HG02938 (cell line): ENCODE results near the gene DNPEP.
"Not testable (repeated sequence)": the region's sequence is repeated elsewhere in the genome, so short reads cannot be mapped to it uniquely, and the experiment has no call there.

Source experiments
- ATAC-seq: cut with Tn5 transposase; IDR thresholded peaks from one replicate; pipeline ENCODE4 v1.9.1; 2021; ENCODE audit warnings: mild to moderate bottlenecking, moderate library complexity; ENCODE audit not compliant: unreplicated experiment

DNPEP gene

GRCh38 chr2:219419331-219420197 is 31.9 kb upstream of the DNPEP start:
- no peak for ATAC-seq

DNA sequence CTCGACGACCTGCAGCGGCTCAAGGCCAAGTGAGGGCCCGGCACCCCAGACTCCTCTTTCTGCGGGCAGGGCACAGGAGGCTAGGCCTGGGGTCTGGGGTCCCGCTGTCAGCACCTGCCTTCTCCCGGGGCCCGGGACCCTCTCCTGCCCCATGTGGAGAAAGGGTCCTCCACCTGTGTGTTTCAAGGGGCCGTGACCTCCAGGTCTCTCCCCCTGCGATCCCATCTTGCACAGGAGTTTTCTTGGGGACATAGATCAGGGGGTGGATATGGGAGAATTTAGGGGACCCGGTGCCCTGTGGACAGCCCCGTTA is 31.3 kb upstream of the DNPEP start:
- ATAC-seq: no peak

DNA sequence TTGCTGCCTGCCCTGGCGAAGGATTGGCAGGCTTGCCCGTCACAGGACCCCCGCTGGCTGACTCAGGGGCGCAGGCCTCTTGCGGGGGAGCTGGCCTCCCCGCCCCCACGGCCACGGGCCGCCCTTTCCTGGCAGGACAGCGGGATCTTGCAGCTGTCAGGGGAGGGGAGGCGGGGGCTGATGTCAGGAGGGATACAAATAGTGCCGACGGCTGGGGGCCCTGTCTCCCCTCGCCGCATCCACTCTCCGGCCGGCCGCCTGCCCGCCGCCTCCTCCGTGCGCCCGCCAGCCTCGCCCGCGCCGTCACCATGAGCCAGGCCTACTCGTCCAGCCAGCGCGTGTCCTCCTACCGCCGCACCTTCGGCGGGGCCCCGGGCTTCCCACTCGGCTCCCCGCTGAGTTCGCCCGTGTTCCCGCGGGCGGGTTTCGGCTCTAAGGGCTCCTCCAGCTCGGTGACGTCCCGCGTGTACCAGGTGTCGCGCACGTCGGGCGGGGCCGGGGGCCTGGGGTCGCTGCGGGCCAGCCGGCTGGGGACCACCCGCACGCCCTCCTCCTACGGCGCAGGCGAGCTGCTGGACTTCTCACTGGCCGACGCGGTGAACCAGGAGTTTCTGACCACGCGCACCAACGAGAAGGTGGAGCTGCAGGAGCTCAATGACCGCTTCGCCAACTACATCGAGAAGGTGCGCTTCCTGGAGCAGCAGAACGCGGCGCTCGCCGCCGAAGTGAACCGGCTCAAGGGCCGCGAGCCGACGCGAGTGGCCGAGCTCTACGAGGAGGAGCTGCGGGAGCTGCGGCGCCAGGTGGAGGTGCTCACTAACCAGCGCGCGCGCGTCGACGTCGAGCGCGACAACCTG is 30.7 kb upstream of the DNPEP start, which contains the start of gene DES:
TSS of gene DES (plus strand) at position 223 of the 857 bp plus-strand sequence. CDS start at position 309, 86 bp downstream.
- no peak for ATAC-seq

DNA sequence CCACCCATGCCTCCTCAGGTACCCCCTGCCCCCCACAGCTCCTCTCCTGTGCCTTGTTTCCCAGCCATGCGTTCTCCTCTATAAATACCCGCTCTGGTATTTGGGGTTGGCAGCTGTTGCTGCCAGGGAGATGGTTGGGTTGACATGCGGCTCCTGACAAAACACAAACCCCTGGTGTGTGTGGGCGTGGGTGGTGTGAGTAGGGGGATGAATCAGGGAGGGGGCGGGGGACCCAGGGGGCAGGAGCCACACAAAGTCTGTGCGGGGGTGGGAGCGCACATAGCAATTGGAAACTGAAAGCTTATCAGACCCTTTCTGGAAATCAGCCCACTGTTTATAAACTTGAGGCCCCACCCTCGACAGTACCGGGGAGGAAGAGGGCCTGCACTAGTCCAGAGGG is 29.7 kb upstream of the DNPEP start:
- ATAC-seq: no peak

DNA sequence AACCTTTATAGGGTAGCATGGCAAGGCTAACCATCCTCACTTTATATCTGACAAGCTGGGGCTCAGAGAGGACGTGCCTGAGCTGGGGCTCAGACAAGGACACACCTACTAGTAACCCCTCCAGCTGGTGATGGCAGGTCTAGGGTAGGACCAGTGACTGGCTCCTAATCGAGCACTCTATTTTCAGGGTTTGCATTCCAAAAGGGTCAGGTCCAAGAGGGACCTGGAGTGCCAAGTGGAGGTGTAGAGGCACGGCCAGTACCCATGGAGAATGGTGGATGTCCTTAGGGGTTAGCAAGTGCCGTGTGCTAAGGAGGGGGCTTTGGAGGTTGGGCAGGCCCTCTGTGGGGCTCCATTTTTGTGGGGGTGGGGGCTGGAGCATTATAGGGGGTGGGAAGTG is 29.2 kb upstream of the DNPEP start:
- ATAC-seq: no peak

GRCh38 chr2:219416235-219416602 is 28.5 kb upstream of the DNPEP start:
- no peak for ATAC-seq

DNA sequence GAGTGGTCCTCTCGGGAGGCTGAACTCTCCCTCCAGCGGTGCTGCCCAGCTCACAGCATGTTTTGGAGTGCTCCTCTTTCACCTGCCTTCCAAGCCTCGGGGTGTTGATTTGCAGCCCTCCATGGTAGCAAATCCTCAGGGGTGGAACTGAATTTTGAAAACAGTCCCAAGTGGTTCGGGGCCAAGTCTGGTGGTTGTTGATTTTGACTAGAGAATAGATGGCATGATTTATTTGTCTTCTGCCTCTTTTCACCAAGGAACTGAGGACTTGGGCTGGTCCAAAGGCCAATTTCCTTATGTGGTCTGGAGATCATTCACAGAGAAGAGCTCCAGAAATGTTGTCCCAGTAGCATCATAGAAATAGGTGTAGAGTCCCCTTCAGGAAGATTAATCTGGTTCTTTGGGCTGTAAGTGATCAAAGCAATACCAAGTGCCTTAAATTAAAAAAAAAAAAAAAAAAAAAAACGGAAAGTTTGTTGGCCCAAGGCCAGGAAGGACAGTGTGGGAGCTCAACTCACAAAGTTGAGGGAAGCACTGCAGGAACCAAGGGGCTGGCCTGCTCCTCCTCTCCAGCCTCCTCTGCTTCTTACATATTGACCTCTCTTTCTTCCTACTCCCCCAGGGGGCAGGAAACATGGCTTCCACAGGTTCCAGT is 28.0 kb upstream of the DNPEP start:
- ATAC-seq: no peak

DNA sequence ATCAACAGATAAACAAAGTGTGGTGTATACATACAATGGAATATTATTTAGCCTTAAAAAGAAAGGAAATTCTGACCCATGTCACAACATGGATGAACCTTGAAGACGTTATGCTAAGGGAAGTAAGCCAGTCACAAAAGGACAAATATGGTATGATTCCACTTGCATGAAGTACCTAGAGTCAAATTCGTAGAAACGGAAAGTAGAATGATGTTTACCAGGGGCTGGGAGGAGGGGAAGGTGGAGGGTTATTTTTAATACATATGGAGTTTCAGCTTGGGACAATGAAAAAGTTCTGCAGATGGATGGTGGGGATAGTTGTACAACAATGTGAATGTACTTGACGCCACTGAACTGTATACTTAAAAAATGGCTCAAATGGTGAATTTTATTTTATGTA is 27.1 kb upstream of the DNPEP start:
- no peak for ATAC-seq

GRCh38 chr2:219410390-219410789 is 22.7 kb upstream of the DNPEP start:
- ATAC-seq: no peak

- no peak for ATAC-seq
These were observed 21.9 kb upstream of the DNPEP start for GRCh38 chr2:219409619-219410018.

GRCh38 chr2:219408631-219409030 is 20.9 kb upstream of the DNPEP start:
- no peak for ATAC-seq

DNA sequence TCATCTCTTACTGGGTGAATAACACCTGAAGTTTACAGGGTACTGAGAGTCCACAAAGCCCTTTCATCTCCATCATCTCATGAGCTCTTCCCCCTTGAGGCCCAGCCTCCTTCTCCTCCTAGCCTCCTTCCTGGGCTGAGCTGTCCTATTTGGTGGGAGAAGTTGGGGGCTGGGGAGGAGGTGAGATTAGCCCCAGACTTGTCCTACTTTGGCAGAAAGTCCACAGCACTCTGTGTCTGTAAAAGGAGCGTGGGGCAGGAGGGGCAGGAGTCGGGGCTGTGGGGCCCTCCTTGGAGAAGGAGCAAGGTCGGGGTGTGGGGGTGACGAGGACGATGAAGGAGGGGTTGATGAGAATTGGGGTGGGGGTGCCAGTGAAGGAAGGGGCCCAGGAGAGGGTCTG is 20.5 kb upstream of the DNPEP start:
- ATAC-seq: no peak

DNA sequence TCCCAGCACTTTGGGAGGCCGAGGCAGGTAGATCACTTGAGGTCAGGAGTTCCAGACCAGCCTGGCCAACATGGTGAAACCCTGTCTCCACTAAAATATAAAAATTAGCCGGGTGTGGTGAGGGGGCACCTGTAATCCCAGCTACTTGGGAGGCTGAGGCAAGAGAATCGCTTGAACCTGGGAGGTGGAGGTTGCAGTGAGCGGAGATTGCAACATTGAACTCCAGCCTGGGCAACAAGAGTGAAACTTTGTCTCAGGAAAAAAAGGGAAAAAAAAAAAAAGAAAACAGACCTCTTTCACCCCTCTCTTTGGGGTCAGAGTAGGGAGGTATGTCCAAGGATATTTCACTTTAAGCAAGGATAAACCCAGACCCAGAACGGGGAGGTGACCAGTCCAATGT is 19.6 kb upstream of the DNPEP start:
- not testable (repeated sequence) for ATAC-seq

GRCh38 chr2:219406861-219407230 is 19.1 kb upstream of the DNPEP start:
- no peak for ATAC-seq

GRCh38 chr2:219405958-219406860 is 18.5 kb upstream of the DNPEP start:
- ATAC-seq: no peak

GRCh38 chr2:219405451-219405850 is 17.7 kb upstream of the DNPEP start:
- ATAC-seq: no peak

GRCh38 chr2:219404954-219405353 is 17.2 kb upstream of the DNPEP start:
- no peak for ATAC-seq

DNA sequence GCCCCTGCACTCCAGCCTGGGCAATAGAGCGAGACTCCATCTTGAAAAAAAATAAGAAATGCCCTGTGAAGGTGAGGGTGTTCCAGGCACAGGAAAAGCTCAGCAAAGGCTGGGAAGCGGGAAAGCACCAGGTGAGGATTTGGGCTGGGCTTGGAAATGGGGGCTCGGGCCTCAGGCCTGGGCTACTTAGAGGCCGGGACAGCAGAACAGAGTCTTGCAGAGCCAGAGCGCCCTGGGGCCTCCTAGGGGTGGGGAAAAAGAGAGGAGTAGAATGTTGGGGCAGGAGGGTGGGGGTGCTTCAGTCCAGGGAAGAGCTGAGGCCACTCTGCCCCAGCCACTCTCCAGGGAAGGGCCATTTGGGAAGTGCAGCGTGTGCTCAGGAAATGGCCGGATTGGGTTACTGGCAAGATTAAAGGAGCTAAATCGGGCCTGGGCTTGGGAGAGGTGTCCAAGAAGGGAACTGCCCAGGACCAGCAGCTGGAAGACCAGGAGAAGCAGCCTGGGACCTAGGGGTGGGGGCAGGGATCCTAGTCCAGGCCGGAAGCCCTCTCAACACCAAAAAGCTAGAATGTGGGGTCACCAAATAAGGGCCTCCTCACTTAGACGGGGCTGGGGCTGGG is 16.7 kb upstream of the DNPEP start:
- no peak for ATAC-seq

- ATAC-seq: no peak
These were observed 16.1 kb upstream of the DNPEP start for GRCh38 chr2:219403861-219404260.
